IPS DF 6.9 (cell line): ENCODE data around the gene GFAP.

ENCODE experiments used
- DNase-seq: peaks from one replicate; pipeline ENCODE4 v3.0.0-alpha.2; 2013; ENCODE audit warnings: low read depth, low spot score
- H3K27ac ChIP-seq: one replicate; pipeline ENCODE4 v1.5.1; 2013; ENCODE audit warnings: low read length, control low read depth
- H3K27me3 ChIP-seq: 2 replicates; pipeline ENCODE4 v1.6.1; 2013; ENCODE audit warnings: mild to moderate bottlenecking, low read length; ENCODE audit not compliant: control insufficient read depth, insufficient read depth
- H3K36me3 ChIP-seq: 2 replicates; pipeline ENCODE4 v1.6.1; 2013; ENCODE audit warnings: low read length; ENCODE audit not compliant: control insufficient read depth, insufficient read depth
- H3K4me1 ChIP-seq: 2 replicates; pipeline ENCODE4 v1.6.1; 2013; ENCODE audit warnings: low read length; ENCODE audit not compliant: control insufficient read depth, insufficient read depth
- H3K4me3 ChIP-seq: 2 replicates; pipeline ENCODE4 v1.5.1; 2013; ENCODE audit warnings: mild to moderate bottlenecking, low read length
- H3K9me3 ChIP-seq: 2 replicates; pipeline ENCODE4 v1.6.1; 2013; ENCODE audit warnings: low read length, inconsistent platforms; ENCODE audit not compliant: control insufficient read depth, insufficient read depth
- WGBS: extraction: QIAGEN DNeasy Blood & Tissue Kit; methylation state at CpG from one replicate; pipeline ENCODE4 v1.1.7; 2013; ENCODE audit warnings: mixed read lengths, missing lambda C conversion rate; ENCODE audit not compliant: insufficient read length, insufficient coverage; 5-methylcytosine and 5-hydroxymethylcytosine counted together

Gene GFAP

DNA sequence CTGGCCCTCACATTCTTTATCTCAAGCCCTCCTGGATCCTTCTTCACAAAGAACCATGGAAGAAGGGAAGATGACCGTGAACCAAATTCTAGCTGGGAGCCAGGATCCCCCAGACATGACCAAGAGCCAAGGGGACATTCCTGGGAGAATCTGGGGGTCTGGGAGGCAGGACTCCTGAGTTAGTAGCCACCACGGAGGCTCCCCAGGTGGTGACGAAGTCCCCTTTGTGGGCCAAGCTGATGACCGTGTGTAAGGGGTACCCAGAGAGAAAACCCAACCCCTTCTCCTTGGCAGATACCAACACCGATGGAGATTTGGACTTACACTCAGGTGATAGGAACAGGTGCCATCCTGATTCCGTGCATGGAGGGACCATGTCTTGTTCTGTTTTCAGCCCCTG is 6.8 kb upstream of the GFAP start:
- Histone ChIP-seq H3K4me3 (no peak overlapping the region), H3K36me3 (peaks cover 10% of the 10 kb centered on the region), H3K27me3 (no peaks in the 10 kb centered on the region), H3K4me1 (peaks cover 8% of the 10 kb centered on the region), H3K9me3 (no peaks in the 10 kb centered on the region), H3K27ac (no peak overlapping the region)
- DNase-seq = no peak
- WGBS = no CpG with 5 or more reads among the region's 6 CpGs

DNA sequence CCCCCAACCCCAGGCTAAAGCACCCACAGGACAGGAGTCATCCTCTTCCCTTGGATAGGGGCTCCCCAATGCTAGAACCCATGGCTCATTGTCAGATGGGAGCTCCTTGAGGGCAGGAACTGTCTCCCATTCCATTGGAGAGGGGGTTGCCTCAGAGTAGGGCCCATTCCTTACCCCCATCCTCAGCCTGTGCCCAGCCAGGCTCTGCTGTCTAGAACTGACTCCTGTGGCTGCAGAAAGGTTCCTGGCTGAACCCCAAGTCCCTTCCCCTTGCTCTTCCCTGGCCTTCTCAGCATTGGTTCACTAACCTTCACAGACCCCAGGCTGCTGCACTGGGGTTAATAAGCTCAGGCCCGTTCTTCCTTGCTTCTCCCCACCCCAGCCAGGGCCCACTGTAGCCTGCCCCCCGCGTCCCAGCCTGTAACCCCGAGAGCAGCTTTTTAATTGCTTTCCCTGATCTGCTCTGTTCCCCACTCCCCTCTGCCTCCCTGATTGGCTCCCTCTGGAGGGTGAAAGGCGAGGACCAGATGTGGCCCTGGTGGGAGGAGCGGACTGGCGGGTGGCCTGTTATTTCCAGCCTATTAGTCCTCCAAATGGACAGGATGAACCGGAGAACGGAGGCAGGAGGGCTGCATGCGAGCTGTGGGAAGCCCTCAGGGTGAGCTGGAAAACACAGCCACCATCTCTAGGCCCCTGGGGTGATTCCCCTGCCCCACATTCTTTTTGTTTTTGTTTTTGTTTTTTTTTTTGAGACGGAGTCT is 6.0 kb upstream of the GFAP start:
- Histone ChIP-seq H3K4me1 (peaks cover 8% of the 10 kb centered on the region), H3K36me3 (peaks cover 6% of the 10 kb centered on the region), H3K9me3 (no peaks in the 10 kb centered on the region), H3K4me3 (no peak overlapping the region), H3K27ac (no peak overlapping the region), H3K27me3 (no peaks in the 10 kb centered on the region)
- no CpG with 5 or more reads among the region's 11 CpGs for WGBS
- DNase-seq = no peak

DNA sequence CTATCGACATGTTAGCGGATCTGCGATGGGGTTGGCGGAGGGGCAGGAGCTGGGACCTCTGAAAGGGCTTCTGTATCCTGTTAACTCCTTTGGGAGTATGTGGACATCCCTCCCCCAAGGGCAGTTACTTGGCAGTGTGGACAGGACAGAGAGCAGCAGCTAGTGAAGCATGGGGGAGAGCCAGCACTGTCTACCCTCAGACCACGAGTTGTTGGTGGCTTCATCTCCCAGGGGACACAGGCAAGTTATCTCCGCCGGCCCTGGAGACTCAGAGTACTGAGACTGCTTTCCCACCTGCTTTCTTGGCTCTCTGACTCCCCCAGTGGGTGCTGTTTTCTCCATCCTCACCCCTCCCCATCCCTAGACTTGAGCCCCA is 5.3 kb upstream of the GFAP start:
- no peak overlapping the region for H3K4me3 ChIP-seq
- H3K36me3 ChIP-seq = no peaks in the 10 kb centered on the region
- peaks cover 8% of the 10 kb centered on the region for H3K4me1 ChIP-seq
- H3K27ac ChIP-seq = no peak overlapping the region
- DNase-seq = no peak
- WGBS = no CpG with 5 or more reads among the region's 7 CpGs
- no peaks in the 10 kb centered on the region for H3K9me3 ChIP-seq
- no peaks in the 10 kb centered on the region for H3K27me3 ChIP-seq

- no CpG with 5 or more reads among the region's 9 CpGs for WGBS
Measured at GRCh38 chr17:44919885-44920564, 4.7 kb upstream of the GFAP start.

DNA sequence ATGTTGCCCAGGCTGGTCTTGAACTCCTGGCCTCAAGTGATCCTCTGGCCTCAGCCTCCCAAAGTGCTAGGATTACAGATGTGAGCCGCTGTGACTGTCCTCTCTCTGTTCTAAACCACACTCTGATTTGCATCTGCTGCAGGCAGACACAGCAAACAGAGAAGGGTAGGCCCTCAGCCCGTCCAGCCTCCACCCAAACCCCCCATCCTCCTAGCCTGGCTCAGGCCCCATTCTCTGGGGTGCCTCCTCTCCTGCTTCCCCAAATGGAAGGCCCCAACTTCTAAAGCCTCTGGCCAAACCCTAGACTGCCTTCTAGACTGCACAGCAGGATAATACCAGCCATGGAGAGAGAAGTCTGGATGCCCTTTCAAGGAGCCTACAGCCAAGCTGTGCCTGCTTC is 4.1 kb upstream of the GFAP start:
- Histone ChIP-seq H3K4me3 (no peak overlapping the region), H3K27ac (no peak overlapping the region), H3K36me3 (no peaks in the 10 kb centered on the region), H3K9me3 (no peaks in the 10 kb centered on the region), H3K27me3 (no peaks in the 10 kb centered on the region), H3K4me1 (peaks cover 8% of the 10 kb centered on the region)
- WGBS = no CpG with 5 or more reads among the region's 2 CpGs
- no peak for DNase-seq

More at GRCh38 chr17:44919885-44920564, 4.7 kb upstream of the GFAP start:
- no peak overlapping the region for H3K4me3 ChIP-seq
- H3K9me3 ChIP-seq = no peaks in the 10 kb centered on the region
- H3K27ac ChIP-seq = no peak overlapping the region
- peaks cover 8% of the 10 kb centered on the region for H3K4me1 ChIP-seq
- no peak for DNase-seq
- H3K27me3 ChIP-seq = no peaks in the 10 kb centered on the region
- no peaks in the 10 kb centered on the region for H3K36me3 ChIP-seq

DNA sequence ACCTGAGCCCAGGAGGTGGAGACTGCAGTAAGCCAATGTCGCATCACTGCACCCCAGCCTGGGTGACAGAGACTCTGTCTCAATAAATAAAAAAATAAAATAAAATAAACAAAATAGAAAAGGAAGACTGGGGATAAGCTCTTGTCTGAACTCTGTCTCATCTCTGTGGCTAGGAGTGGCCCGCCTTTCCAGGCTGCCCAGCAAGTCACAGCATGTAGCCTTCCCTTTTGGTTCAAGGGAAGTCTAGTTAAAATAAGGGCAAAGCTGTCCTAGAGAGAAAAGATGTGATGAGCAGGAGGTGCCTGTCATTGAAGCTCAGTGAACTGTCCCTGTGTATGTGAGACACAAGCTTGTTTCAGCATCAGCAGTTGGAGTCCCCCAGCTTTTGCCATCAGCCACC is 2.7 kb upstream of the GFAP start:
- no CpG with 5 or more reads among the region's 2 CpGs for WGBS
- peaks cover 8% of the 10 kb centered on the region for H3K4me1 ChIP-seq
- no peaks in the 10 kb centered on the region for H3K36me3 ChIP-seq
- no peaks in the 10 kb centered on the region for H3K27me3 ChIP-seq
- DNase-seq = no peak
- no peaks in the 10 kb centered on the region for H3K9me3 ChIP-seq
- H3K27ac ChIP-seq = no peak overlapping the region
- H3K4me3 ChIP-seq = no peak overlapping the region

DNA sequence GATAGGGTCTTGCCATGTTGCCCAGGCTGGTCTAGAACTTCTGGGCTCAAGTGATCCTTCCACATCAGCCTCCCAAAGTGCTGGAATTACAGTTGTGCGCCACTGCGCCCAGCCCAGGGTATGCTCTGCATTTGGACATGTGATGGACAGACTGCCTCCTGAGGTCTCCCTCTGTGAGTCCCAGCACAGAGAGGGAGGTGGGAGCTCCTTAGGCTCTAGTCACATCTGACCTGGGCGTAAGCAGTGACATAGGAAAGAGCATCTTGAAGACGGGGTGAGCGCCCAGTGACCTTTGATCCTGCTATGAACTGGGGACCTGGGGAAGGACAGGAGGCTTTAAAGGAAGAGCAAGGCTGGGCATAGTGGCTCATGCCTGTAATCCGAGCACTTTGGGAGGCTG is 2.2 kb upstream of the GFAP start:
- Histone ChIP-seq H3K27me3 (0 out of 2 replicates have a peak, but pooled peaks cover 2% of the 10 kb centered on the region), H3K27ac (no peak overlapping the region), H3K9me3 (no peaks in the 10 kb centered on the region), H3K4me1 (peaks cover 8% of the 10 kb centered on the region), H3K4me3 (no peak overlapping the region), H3K36me3 (no peaks in the 10 kb centered on the region)
- WGBS = no CpG with 5 or more reads among the region's 6 CpGs
- no peak for DNase-seq

- no CpG with 5 or more reads among the region's 10 CpGs for WGBS
- H3K4me1 ChIP-seq = peaks cover 8% of the 10 kb centered on the region
- H3K27ac ChIP-seq = no peak overlapping the region
- no peaks in the 10 kb centered on the region for H3K36me3 ChIP-seq
- H3K9me3 ChIP-seq = no peaks in the 10 kb centered on the region
- 0 out of 2 replicates have a peak, but pooled peaks cover 3% of the 10 kb centered on the region for H3K27me3 ChIP-seq
- DNase-seq = no peak
- no peak overlapping the region for H3K4me3 ChIP-seq
Measured at GRCh38 chr17:44916781-44917241, 1.5 kb upstream of the GFAP start.

DNA sequence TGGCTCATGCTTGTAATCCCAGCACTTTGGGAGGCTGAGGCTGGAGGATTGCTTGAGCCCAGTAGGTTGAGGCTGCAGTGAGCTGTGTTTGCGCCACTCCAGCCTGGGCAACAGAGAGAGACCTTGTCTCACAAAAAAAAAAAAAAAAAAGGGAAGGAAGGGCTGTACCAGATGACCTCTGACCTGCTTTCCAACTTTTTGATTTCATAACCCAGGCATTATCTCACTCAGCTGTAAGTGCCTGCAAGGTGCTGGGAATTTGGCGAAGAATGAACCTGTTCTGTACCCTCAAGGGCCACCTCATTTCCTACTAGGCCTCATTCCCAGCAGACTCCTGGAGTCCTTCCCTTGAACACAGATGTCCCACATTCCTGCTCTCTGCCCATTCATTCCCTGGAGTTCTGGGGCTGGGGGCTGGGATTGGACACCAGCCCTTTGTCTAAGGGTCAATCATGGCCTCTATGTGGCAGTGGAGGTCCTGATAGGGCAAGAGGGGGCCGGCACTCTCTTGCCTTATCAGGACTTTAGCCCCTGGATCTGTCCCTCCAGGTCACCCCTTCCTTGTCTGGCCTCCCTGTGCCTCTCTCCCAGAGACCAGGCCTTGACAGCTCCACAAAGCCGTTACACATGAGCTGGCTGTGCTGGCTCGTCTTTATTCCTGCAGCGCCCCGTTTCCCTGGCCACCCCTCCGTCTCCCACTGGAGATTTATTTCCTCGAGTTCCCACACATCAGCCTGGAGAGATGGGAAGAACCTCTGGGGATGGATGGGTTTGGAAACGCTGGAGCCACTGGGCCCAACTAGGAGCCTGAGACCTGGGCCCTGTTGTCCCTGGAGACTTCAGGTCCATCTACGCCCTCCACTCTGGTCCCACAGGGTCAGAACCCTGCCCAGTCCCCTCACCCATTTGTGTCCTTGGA is 821 bp upstream of the GFAP start:
- no peak overlapping the region for H3K4me3 ChIP-seq
- no CpG with 5 or more reads among the region's 11 CpGs for WGBS
- no peak overlapping the region for H3K27ac ChIP-seq
- H3K27me3 ChIP-seq = 0 out of 2 replicates have a peak, but pooled peaks cover 3% of the 10 kb centered on the region
- H3K9me3 ChIP-seq = no peaks in the 10 kb centered on the region
- peaks cover 8% of the 10 kb centered on the region for H3K4me1 ChIP-seq
- DNase-seq = no peak
- no peaks in the 10 kb centered on the region for H3K36me3 ChIP-seq

DNA sequence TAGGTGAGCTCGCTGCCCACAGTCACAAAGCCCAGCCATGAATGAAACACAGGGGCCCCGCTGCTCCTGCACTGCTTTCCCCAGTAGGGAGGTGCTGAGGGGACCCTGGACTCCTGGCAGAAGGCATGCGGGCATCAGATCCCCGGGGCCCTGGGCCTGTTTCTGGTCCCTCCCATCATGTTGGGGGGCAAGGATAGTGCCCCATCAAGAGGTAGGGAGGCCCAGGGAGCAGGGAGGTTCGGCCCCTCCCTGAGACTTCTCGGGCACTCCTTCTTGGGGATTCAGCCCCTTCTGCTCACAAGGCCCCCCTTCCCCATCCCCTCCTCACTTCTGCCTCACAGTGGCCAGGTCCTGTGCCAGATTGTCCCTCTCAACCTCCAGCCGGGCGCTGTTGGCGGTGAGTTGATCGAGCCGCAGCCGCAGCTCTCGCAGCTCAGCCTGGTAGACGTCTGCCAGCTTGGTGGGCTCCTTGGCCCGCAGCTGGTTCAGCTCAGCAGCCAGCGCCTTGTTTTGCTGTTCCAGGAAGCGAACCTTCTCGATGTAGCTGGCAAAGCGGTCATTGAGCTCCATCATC is 515 bp downstream of the GFAP start:
- Histone ChIP-seq H3K4me1 (0 out of 2 replicates have a peak, but pooled peaks cover 2% of the 10 kb centered on the region), H3K27ac (no peak overlapping the region), H3K27me3 (0 out of 2 replicates have a peak, but pooled peaks cover 3% of the 10 kb centered on the region), H3K4me3 (no peak overlapping the region), H3K36me3 (no peaks in the 10 kb centered on the region), H3K9me3 (no peaks in the 10 kb centered on the region)
- WGBS = no CpG with 5 or more reads among the region's 19 CpGs
- no peak for DNase-seq
